Measurements from ENCODE around the gene FKBP2.

DNA sequence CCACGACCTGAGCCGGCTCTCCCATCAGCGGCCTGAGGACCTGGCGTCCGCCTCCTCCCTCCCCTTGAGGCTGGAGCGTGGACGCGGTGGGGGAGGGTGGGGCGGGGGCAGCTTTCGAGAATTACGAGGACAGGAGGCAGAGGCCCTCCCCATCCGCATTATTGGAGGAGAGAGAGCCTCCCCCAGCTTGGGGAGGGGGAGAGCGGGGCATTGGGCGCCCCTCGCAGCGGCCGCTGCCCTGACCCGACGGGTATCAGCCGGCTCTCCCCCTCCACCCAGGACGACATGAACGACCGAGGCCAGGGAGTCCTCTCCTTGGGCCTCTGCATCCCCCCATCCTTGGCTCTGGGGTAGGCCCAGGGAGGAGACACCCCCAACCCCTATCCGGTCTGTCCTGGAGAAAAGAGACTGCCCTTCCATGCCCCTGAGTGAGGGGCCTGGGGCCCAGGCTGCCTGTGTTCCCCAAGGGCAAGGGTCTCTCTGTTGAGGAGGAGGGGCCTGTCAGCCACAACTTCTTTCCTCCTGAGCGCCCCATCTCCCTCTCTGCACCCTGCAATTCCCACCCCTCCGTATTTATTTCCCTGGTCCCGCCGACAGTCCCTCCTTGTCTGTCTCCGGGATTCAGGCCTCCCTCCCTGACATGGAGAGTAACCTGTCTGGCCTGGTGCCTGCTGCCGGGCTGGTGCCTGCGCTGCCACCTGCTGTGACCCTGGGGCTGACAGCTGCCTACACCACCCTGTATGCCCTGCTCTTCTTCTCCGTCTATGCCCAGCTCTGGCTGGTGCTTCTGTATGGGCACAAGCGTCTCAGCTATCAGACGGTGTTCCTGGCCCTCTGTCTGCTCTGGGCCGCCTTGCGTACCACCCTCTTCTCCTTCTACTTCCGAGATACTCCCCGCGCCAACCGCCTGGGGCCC lies 45.2 kb downstream of the FKBP2 start:
- TF ChIP-seq GATA2 (IDR thresholded peaks at IDR 0.05; ENCODE audit: low read depth, low read length) (no peak), GATA3 (IDR thresholded peaks at IDR 0.05; ENCODE audit: low read depth, low read length) (no peak)
